Measurements from ENCODE around the gene FRY.

The FRY gene

DNA sequence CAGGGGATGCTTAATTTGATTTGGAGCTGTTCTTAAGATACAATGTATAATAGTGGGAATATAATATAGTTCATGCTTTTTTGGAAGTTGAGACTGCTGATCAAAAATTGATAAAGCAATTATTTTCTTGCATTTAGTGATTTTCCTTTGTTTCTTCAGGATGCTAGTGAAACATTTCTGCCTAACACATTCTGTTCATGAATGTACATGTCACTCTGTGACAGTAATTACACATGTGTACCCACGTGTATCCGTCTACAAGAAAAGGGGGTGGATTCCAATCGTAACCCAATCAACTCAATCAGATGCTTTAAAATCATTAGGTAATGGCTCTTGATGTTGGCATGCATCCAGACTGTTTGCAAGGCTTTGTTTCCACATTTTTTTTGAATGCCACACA, 5.0 kb upstream of the FRY start:
- H3K4me3 ChIP-seq (ENCODE audit: low read depth, low read length): no peak overlapping the region
- no peaks in the 10 kb centered on the region for H3K36me3 ChIP-seq (replicated peaks)
- DNase-seq: no peak
- no peaks in the 10 kb centered on the region for H3K27me3 ChIP-seq (replicated peaks)
- in situ Hi-C loops (cut with HindIII; ENCODE audit: low pct_ligation_motif_present, low sequenced_read_pairs): no loop called here
- no peak overlapping the region for H3K27ac ChIP-seq
- TF ChIP-seq, protein P1, sequence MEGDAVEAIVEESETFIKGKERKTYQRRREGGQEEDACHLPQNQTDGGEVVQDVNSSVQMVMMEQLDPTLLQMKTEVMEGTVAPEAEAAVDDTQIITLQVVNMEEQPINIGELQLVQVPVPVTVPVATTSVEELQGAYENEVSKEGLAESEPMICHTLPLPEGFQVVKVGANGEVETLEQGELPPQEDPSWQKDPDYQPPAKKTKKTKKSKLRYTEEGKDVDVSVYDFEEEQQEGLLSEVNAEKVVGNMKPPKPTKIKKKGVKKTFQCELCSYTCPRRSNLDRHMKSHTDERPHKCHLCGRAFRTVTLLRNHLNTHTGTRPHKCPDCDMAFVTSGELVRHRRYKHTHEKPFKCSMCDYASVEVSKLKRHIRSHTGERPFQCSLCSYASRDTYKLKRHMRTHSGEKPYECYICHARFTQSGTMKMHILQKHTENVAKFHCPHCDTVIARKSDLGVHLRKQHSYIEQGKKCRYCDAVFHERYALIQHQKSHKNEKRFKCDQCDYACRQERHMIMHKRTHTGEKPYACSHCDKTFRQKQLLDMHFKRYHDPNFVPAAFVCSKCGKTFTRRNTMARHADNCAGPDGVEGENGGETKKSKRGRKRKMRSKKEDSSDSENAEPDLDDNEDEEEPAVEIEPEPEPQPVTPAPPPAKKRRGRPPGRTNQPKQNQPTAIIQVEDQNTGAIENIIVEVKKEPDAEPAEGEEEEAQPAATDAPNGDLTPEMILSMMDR (IDR thresholded peaks at IDR 0.05; ENCODE audit: low read depth, low read length, missing control alignments): no peak

DNA sequence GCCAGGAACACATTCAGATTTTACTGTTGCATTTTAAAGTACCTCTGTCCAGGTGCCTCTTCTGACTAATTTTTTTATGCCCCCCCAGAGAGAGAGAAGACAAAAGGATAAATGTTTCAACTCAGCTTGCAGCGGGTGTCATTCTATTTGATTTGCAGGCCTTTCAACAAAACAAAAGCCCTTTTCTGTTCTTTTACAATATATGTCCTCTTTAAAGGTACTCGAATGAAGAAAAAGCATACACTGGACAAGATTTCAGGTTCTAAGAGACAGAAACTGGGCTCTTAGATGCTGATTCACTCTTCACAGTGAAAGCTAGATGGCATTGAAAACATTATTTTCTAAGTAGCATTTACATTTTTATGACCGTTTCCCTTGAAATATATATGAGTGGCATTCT, 2.9 kb upstream of the FRY start:
- DNase-seq: no peak
- Histone ChIP-seq H3K27me3 (replicated peaks) (no peaks in the 10 kb centered on the region), H3K36me3 (replicated peaks) (no peaks in the 10 kb centered on the region), H3K4me3 (ENCODE audit: low read depth, low read length) (no peak overlapping the region), H3K27ac (no peak overlapping the region)
- in situ Hi-C loops (cut with HindIII; ENCODE audit: low pct_ligation_motif_present, low sequenced_read_pairs): no loop called here
- TF ChIP-seq, protein P1 (IDR thresholded peaks at IDR 0.05; ENCODE audit: low read depth, low read length, missing control alignments): no peak

DNA sequence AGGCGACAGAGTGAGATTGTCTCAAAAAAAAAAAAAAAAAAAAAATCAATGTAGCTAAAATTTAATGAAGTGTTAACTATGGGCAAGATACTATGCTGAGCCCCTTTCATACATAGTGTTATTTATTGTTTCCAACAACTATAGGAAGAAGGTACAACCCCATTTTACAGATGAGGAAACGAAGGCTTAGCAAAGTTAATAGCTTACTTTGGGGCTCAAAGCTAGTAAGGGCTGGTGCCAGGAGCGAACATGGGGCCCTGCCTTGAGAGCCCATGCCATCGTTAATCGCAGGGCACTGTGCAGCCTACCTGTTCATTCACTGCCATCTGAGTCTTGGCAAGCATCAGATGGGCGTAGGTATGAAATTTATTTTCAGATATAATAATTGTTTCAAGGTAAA, 1.9 kb upstream of the FRY start:
- Histone ChIP-seq H3K27ac (no peak overlapping the region), H3K36me3 (replicated peaks) (no peaks in the 10 kb centered on the region), H3K4me3 (ENCODE audit: low read depth, low read length) (no peak overlapping the region), H3K27me3 (replicated peaks) (no peaks in the 10 kb centered on the region)
- TF ChIP-seq, protein P1 (IDR thresholded peaks at IDR 0.05; ENCODE audit: low read depth, low read length, missing control alignments): no peak
- DNase-seq: no peak
- in situ Hi-C loops (cut with HindIII; ENCODE audit: low pct_ligation_motif_present, low sequenced_read_pairs): no loop called here

DNA sequence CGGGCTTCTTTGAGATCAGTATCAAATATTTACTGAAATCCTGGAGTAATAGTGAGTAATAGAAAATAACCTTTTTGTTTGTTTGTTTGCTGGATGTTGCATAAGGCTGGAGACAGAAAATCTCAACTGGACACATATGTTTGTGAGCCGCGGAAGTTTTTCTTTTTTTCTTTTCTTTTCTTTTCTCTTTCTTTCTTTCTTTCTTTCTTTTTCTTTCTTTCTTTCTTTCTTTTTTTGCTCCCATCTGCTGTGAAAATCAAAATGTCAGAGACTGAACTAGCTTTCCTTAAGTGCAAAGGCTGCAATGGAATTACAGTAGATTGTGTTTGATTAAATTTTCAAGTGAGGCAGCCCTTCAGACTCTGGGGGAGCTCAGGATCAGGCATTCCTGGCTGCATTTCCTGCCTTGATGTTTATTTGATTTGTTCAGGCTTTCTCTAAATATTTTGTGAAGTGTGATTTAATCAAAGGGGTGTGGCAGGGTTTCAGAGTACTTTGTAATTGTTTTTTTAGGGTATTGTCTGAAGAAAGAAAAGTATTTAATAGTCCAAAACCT, 319 bp downstream of the FRY start:
- in situ Hi-C loops (cut with HindIII; ENCODE audit: low pct_ligation_motif_present, low sequenced_read_pairs): no loop called here
- Histone ChIP-seq H3K27ac (no peak overlapping the region), H3K4me3 (ENCODE audit: low read depth, low read length) (peak overlapping the region; percentile 71), H3K36me3 (replicated peaks) (no peaks in the 10 kb centered on the region), H3K27me3 (replicated peaks) (no peaks in the 10 kb centered on the region)
- no peak for DNase-seq
- TF ChIP-seq, protein P1 (IDR thresholded peaks at IDR 0.05; ENCODE audit: low read depth, low read length, missing control alignments): no peak

DNA sequence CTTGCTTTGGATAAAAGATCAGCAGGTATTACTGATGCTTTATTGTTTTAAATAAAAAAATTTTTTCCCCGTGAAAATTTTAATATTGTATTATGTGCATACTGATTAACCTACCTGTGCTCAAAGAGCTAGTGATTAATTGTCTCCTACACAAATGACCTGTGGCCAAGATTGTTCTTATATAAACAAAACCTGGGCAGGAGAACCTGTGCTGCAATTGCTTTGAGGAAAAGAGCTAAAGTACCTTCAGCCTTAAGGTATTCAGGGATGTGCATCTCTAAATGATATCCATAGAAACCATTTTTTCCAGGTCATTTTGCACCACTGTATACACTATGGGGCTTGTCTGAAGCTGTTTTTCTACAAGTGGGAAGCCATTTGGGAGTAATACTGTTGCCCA, 1.2 kb downstream of the FRY start:
- DNase-seq: no peak
- Histone ChIP-seq H3K27ac (no peak overlapping the region), H3K27me3 (replicated peaks) (no peaks in the 10 kb centered on the region), H3K4me3 (ENCODE audit: low read depth, low read length) (no peak overlapping the region), H3K36me3 (replicated peaks) (no peaks in the 10 kb centered on the region)
- in situ Hi-C loops (cut with HindIII; ENCODE audit: low pct_ligation_motif_present, low sequenced_read_pairs): no loop called here
- TF ChIP-seq, protein P1 (IDR thresholded peaks at IDR 0.05; ENCODE audit: low read depth, low read length, missing control alignments): no peak

DNA sequence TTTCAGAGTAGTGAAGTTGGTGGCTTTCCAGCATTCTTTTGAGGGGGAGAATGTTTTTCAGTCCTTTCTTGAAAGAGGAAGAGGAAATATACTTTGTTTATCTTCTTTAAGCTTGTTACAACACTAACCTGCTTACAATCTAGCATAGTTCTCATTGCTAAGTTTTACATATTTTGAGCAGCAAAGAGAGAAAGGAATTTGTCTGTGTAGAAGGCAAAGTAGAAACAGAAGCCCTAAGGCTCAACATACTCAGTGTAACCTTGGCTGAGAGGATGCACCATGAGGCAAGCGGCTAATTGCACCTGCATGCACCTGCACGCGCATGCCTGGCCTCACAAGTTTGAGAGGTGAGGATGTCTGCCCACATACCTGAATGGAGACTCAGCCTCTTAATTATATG, 2.2 kb downstream of the FRY start:
- in situ Hi-C loops (cut with HindIII; ENCODE audit: low pct_ligation_motif_present, low sequenced_read_pairs): no loop called here
- H3K4me3 ChIP-seq (ENCODE audit: low read depth, low read length): no peak overlapping the region
- H3K27me3 ChIP-seq (replicated peaks): no peaks in the 10 kb centered on the region
- TF ChIP-seq, protein P1 (IDR thresholded peaks at IDR 0.05; ENCODE audit: low read depth, low read length, missing control alignments): no peak
- no peak overlapping the region for H3K27ac ChIP-seq
- H3K36me3 ChIP-seq (replicated peaks): no peaks in the 10 kb centered on the region
- DNase-seq: no peak
